Measurements from ENCODE around the gene GNAI3. TPM values are rescaled to one million over a fixed set of nuclear protein-coding genes. Genes with fewer than 3 reads are reported as not detected.

Gene GNAI3
- total RNA-seq, 1 donor from 2014 or later, result 4.9 TPM

GRCh38 chr1:109626682-109627408 is 78.4 kb downstream of the GNAI3 start:
- Histone ChIP-seq H3K27me3 (no peaks in the 10 kb centered on the region), H3K36me3 (peaks cover 0 to 51% of the 10 kb centered on the region in 2 donors), H3K9me3 (no peaks in the 10 kb centered on the region), H3K27ac (no peak overlapping the region), H3K4me1 (peaks cover 51% of the 10 kb centered on the region), H3K4me3 (no peak overlapping the region)
- TF ChIP-seq POLR2A (IDR thresholded peaks at IDR 0.05), result no peak
- TF ChIP-seq POLR2AphosphoS5 (IDR thresholded peaks at IDR 0.05; ENCODE audit: insufficient read depth in 1 of 2, low read depth in 1 of 2), result no peak
- TF ChIP-seq CTCF (IDR thresholded peaks at IDR 0.05), result no peak
- no peak for DNase-seq (ENCODE audit: extremely low spot score in 2 of 2)
- intact Hi-C loops (cut with DNase I), result loop anchor here (10.0 kb wide), 1 partner anchor 82 kb away; the partner anchor contains the start of gene GNAI3

GRCh38 chr1:109627692-109628399 is 79.4 kb downstream of the GNAI3 start:
- H3K36me3 ChIP-seq, result peaks cover 0 to 51% of the 10 kb centered on the region in 2 donors
- intact Hi-C loops (cut with DNase I), result loop anchor here (10.0 kb wide), 1 partner anchor 83 kb away; the partner anchor contains the start of gene GNAI3
- TF ChIP-seq POLR2AphosphoS5 (IDR thresholded peaks at IDR 0.05; ENCODE audit: insufficient read depth in 1 of 2, low read depth in 1 of 2) (no peak), CTCF (IDR thresholded peaks at IDR 0.05) (no peak), POLR2A (IDR thresholded peaks at IDR 0.05) (no peak)
- H3K4me3 ChIP-seq, result no peak overlapping the region
- H3K27me3 ChIP-seq, result no peaks in the 10 kb centered on the region
- no peak for DNase-seq (ENCODE audit: extremely low spot score in 2 of 2)
- H3K9me3 ChIP-seq, result no peaks in the 10 kb centered on the region
- H3K27ac ChIP-seq, result no peak overlapping the region
- peaks cover 51% of the 10 kb centered on the region for H3K4me1 ChIP-seq

GRCh38 chr1:109628540-109629321 is 80.3 kb downstream of the GNAI3 start:
- Histone ChIP-seq H3K27ac (no peak overlapping the region), H3K36me3 (peaks cover 0 to 51% of the 10 kb centered on the region in 2 donors), H3K27me3 (no peaks in the 10 kb centered on the region), H3K4me3 (no peak overlapping the region), H3K4me1 (peaks cover 48% of the 10 kb centered on the region), H3K9me3 (no peaks in the 10 kb centered on the region)
- TF ChIP-seq CTCF (IDR thresholded peaks at IDR 0.05), result no peak
- TF ChIP-seq POLR2A (IDR thresholded peaks at IDR 0.05), result no peak
- TF ChIP-seq POLR2AphosphoS5 (IDR thresholded peaks at IDR 0.05; ENCODE audit: insufficient read depth in 1 of 2, low read depth in 1 of 2), result no peak
- intact Hi-C loops (cut with DNase I), result loop anchor here (10.0 kb wide), 1 partner anchor 84 kb away; the partner anchor contains the start of gene GNAI3
- peak in 1 of 2 donors; percentile 89 for DNase-seq (ENCODE audit: extremely low spot score in 2 of 2)

- H3K4me1 ChIP-seq, result peaks cover 41% of the 10 kb centered on the region
- H3K4me3 ChIP-seq, result no peak overlapping the region
- no peak overlapping the region for H3K27ac ChIP-seq
- TF ChIP-seq POLR2A (IDR thresholded peaks at IDR 0.05) (no peak), POLR2AphosphoS5 (IDR thresholded peaks at IDR 0.05; ENCODE audit: insufficient read depth in 1 of 2, low read depth in 1 of 2) (no peak), CTCF (IDR thresholded peaks at IDR 0.05) (no peak)
- no peaks in the 10 kb centered on the region for H3K9me3 ChIP-seq
- H3K36me3 ChIP-seq, result peaks cover 0 to 51% of the 10 kb centered on the region in 2 donors
- intact Hi-C loops (cut with DNase I), result loop anchor here (10.0 kb wide), 2 partner anchors 85 to 355 kb away; partner anchors contain the start of genes AHCYL1 and GNAI3
- DNase-seq (ENCODE audit: extremely low spot score in 2 of 2), result peak in 1 of 2 donors; percentile 72
- H3K27me3 ChIP-seq, result no peaks in the 10 kb centered on the region
These were observed 81.1 kb downstream of the GNAI3 start for GRCh38 chr1:109629372-109630030.

All from vagina (tissue), 2 donors.